NOMO-1 (cell line): ENCODE results near the gene PLEK2.
"Not testable (repeated sequence)": the region's sequence is repeated elsewhere in the genome, so short reads cannot be mapped to it uniquely, and the experiment has no call there.

ENCODE experiments used
- DNase-seq, 2 experiments: peaks; one replicate each; lab custom pipeline; 2025; ENCODE audit not compliant: unreplicated experiment in 2 of 2; lab: John Stamatoyannopoulos, UW

The PLEK2 gene

DNA sequence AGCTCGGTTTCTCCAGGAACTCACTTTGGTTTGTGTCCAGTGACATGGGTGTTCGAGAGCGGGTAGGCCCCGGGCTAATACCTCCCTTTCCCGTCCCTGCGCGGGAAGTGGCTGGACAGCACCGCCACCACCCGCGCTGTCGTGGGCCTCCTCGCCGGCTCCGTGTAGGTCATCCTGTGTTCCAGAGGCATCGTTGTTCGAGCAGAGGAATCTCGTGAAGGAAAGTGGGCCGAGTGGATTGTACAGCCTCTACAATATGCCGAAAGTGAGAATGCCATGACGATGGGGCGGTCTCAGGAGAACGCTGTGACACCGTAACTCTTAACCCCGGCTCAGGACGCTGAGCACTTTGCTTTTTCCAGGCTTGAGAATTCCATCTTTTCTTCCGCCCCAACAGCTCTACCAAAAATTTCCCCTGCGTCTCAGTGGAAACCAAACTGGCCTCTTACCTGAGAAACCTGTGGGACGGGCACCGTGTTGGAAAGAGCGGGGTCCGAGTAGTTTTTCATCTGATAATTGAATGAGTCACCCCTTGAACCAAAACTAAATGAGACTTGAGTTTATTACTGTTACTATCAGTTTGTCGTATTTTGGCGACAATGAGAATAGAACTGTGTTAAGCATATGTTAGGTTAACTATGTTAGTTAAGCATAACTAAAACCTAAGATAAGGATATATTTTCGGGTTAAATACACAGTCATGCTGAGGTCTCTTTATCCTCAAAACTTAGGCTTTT, 51.3 kb downstream of the PLEK2 start:
- no peak for DNase-seq

DNA sequence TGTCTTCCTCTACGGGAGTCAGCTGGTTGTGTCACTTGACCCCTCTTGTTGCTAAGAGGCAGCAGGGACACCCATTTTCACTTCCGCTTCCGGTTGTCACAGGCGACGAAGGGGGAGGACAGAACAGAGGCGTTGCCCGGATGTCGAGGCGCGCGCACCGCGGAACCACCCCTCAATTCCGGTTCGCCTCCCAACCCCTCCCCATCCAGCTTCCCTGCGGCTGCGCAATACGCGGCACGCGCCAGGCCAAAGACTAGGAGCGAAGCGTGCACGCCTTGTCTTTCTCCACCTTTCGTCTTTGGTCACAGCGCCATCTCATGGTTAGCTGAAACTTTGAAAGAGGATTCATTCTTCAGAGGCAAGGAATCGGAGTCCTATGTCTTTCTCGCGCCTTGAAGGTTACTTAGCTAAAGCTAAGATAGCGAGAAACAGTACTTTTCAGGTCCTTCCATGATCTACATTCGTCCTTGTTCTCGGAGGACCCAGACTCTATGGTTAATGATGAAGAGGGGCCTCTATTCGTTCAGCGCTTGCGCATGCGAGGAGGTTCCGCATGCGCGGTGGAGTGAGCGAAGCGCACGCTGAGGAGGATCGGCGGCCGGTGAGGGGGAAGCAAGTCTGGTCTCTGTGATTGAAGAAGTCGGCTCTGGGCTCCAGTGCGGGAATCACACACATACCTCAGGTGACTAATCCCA, 52.0 kb downstream of the PLEK2 start, which contains the start of the genes ATP6V1D and EIF2S1:
Gene ATP6V1D, minus strand, starts transcription at position 30 of the 695 bp plus-strand sequence. CDS start 106 bp downstream, outside the sequence.
Gene EIF2S1, plus strand, starts transcription at position 554 of the 695 bp plus-strand sequence. CDS start 4,440 bp downstream, outside the sequence.
- peak; percentile 98 for DNase-seq

DNA sequence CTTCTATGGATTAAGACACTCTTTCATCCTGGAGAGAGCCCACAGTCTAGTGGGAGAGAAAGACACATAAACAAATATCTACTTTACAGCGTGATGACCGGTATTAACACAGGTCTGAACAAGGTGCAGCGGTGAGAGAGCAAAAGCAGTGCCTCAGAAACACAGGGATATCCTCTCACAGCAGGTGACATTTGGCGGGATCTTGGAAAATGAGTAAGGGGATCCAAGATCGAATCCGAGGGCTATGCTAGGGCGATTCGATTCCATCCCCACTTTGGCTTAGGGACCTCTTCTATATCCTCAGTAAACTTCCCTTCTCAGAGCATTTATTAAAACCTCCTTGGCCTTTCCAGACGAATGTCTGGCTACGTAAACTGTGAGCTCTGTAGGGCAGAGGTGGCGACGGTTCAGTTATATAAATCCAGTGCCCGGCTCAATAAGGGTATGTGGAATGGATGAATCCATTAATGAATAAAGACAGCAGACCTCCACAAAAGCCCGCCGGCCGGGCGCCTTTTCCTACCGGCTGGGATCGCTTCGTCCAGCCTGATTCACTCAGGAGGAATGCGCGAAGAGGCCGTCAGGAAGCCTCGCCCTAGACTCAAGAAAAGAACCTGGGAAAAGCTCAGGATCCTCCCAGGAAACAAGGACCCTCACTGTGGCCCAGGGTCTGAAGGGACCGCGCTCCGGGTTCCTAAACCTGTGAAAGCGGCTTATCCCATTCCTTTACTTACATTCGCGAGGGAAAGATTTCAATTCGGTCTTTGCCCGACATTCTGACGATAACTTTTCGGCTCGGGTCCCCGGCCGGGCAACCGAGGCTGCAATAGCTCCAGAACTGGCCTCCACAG, 52.8 kb downstream of the PLEK2 start:
- DNase-seq, result no peak

DNA sequence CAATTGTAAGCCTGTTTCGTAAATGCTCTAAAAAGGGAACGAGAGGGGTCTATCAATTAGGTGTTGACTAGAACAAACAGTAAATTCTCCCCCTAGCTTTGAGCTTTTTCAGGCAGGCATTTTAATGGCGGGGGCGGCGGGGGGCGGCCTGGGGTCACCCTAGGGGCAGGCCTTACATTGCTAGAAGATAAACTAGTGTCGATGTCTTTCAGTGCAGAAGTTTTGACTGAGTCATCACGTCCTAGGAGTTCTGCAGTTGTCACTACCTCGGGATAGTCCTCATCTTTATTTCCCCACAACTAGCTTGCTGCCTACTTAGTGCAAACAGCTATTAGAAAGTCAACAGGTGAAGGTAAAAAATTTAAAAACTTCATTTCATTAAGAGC, 54.0 kb downstream of the PLEK2 start:
- no peak for DNase-seq

DNA sequence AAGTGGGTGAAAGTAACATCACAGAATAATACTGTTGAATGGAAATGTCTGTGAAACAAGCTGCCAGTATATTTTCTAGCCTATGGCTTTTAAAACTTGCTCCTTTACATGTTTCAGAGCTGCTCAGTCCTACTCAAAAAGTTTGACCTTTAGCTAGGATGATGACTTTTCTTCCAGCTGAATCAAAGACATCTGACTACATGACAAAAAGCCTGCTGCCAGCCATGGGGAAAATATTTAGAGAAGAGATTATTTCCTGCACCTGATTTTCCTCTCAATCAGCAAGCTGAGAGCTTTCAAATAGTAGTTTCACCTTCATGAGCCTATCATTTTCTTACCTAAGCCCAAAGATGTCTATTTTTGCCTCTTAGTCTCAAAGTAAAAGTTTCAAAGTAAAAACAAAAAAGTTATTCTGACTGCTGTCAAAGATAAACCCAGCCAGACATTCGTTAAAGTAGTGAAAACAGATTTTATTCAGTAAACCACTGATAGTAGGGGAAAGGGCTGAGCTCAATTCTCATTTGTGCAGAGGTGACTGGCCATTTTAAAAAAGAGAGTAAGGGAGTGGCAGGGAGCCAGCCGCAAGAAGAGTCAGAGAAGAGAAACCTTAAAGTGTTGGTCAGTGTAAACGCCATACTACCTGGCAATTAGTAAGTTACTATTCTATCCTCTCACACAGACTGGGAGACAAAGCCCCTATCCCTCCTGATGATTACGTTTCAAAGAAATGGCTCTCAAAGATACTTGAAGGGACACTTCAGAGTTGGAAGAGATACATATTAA, 54.6 kb downstream of the PLEK2 start:
- no peak for DNase-seq

DNA sequence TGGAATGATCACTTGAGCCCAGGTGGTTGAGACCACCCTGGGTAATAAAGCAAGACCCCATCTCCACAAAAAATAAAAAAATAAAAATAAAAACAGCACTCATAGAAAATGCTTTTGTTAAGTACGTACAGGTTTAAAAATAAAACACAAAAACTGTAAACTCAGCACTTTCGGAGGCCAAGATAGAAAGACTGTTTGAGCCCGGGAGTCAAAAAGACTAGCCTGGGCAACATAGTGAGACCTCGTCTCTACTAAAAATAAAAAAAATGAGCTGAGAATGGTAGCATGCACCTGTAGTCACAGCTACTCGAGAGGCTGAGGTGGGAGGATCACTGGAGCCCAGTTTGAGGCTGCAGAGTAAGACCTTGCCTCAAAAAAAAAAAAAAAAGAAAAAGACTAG, 59.9 kb downstream of the PLEK2 start:
- no peak for DNase-seq

DNA sequence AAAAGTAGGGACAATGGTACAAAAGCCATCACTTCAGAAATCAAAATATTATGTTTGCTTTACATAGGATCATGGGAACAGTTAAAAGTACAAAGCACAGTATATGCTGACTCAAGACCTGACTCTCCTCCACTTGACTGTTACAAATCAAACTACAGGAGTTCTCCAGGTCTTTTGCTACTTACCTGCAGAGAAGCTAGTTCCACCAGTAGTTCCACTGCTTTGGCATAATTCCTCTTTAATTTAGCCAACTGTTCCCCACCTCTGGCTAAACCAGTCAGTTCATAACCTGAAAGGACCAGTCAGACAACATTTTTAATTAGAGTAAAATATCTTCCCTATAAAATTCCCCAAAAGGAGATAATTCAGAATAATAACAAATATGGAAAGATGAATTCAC, 66.4 kb downstream of the PLEK2 start:
- no peak for DNase-seq

DNA sequence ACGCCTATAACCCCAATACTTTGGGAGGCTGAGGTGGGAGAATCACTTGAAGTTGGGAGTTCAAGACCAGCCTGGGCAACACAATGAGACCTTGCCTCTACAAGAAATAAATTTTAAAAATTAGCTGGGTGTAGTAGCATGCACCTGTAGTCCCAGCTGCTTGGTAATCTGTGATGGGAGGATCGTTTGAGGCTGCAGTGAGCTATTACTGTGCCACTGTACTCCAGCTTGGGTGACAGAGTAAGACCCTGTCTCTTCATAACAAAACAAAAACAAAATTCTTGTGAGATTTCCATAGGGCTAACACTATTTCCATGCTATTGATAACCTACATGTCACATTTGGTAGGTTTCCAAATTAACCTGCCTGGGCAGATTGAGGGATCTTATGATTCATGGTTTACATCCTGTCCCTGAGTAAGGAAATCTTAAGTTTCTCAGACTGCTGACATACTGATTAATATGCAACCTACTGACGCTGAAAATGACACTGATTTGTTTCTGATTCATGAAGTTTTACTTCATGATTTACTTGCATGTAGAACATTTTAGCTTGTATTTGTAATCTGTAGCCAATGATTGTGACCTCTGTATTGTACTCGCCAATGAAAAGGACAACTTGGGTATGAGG, 68.2 kb downstream of the PLEK2 start:
- DNase-seq, result no peak

DNA sequence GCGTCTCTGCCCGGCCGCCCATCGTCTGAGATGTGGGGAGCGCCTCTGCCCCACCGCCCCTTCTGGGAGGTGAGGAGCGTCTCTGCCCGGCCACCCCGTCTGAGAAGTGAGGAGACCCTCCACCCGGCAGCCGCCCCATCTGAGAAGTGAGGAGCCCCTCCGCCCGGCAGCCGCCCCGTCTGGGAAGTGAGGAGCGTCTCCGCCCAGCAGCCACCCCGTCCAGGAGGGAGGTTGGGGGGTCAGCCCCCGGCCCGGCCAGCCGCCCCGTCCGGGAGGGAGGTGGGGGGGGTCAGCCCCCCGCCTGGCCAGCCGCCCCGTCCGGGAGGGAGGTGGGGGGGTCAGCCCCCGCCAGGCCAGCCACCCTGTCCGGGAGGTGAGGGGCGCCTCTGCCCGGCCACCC, 70.7 kb downstream of the PLEK2 start:
- not testable (repeated sequence) for DNase-seq
